A204.1 (cell line): ENCODE results near the gene LAMTOR4.

Source experiments
- FAIRE-seq: peaks from 2 replicates; lab custom pipeline; 2012; peaks lifted over from hg19 to GRCh38; lab: Jason Lieb, UNC

Gene LAMTOR4

GRCh38 chr7:100153708-100154535, 5.2 kb downstream of the LAMTOR4 start:
- no peak for FAIRE-seq

GRCh38 chr7:100154651-100155491, 6.2 kb downstream of the LAMTOR4 start:
- no peak for FAIRE-seq

GRCh38 chr7:100155553-100156317, 7.0 kb downstream of the LAMTOR4 start:
- FAIRE-seq = no peak

GRCh38 chr7:100156331-100157068, 7.8 kb downstream of the LAMTOR4 start:
- FAIRE-seq = no peak

GRCh38 chr7:100157069-100157333, 8.3 kb downstream of the LAMTOR4 start:
- no peak for FAIRE-seq

- FAIRE-seq = no peak
Observed at GRCh38 chr7:100157334-100158228, 8.9 kb downstream of the LAMTOR4 start.

GRCh38 chr7:100158229-100159098, 9.7 kb downstream of the LAMTOR4 start, which contains the start of gene TRAPPC14:
Gene TRAPPC14 (minus strand): TSS chr7:100158723. CDS start chr7:100158499, 224 bp downstream.
- no peak for FAIRE-seq

- FAIRE-seq = no peak
Observed at GRCh38 chr7:100159099-100159623, 10.4 kb downstream of the LAMTOR4 start.

GRCh38 chr7:100160067-100160466, 11.3 kb downstream of the LAMTOR4 start:
- FAIRE-seq = no peak

- FAIRE-seq = no peak
Observed at GRCh38 chr7:100163006-100163531, 14.4 kb downstream of the LAMTOR4 start.

- FAIRE-seq = no peak
Observed at GRCh38 chr7:100163871-100164270, 15.2 kb downstream of the LAMTOR4 start.

- FAIRE-seq = no peak
Observed at GRCh38 chr7:100166317-100166940, 17.7 kb downstream of the LAMTOR4 start.

- no peak for FAIRE-seq
Observed at GRCh38 chr7:100166970-100167911, 18.5 kb downstream of the LAMTOR4 start.

GRCh38 chr7:100167912-100168323, 19.2 kb downstream of the LAMTOR4 start:
- no peak for FAIRE-seq

GRCh38 chr7:100169147-100169850, 20.6 kb downstream of the LAMTOR4 start:
- FAIRE-seq = no peak

- no peak for FAIRE-seq
Observed at GRCh38 chr7:100170101-100170897, 21.6 kb downstream of the LAMTOR4 start.
